ENCODE data around the gene GATAD2B.
"Not testable (repeated sequence)": the region's sequence is repeated elsewhere in the genome, so short reads cannot be mapped to it uniquely, and the experiment has no call there.

GATAD2B gene

GRCh38 chr1:153775458-153776327, 147.1 kb downstream of the GATAD2B start:
- peak; percentile 73 for DNase-seq

- peak; percentile 74 for DNase-seq
These were observed 147.9 kb downstream of the GATAD2B start, which contains the start of gene SLC27A3 for GRCh38 chr1:153774780-153775457. Gene SLC27A3 (plus strand): TSS chr1:153775407. CDS start chr1:153775498, 91 bp downstream.

- no peak for DNase-seq
These were observed 148.7 kb downstream of the GATAD2B start for GRCh38 chr1:153774026-153774595.

GRCh38 chr1:153773096-153773921, 149.5 kb downstream of the GATAD2B start:
- no peak for DNase-seq

GRCh38 chr1:153771841-153772593, 150.8 kb downstream of the GATAD2B start:
- DNase-seq, result no peak

GRCh38 chr1:153771261-153771660, 151.5 kb downstream of the GATAD2B start:
- no peak for DNase-seq

GRCh38 chr1:153770797-153771196, 152.0 kb downstream of the GATAD2B start:
- DNase-seq, result no peak

GRCh38 chr1:153769221-153769620, 153.6 kb downstream of the GATAD2B start:
- no peak for DNase-seq

GRCh38 chr1:153768316-153769181, 154.2 kb downstream of the GATAD2B start:
- no peak for DNase-seq

- no peak for DNase-seq
These were observed 155.3 kb downstream of the GATAD2B start for GRCh38 chr1:153767519-153767918.

GRCh38 chr1:153766663-153767062, 156.1 kb downstream of the GATAD2B start:
- not testable (repeated sequence) for DNase-seq

- DNase-seq, result no peak
These were observed 158.5 kb downstream of the GATAD2B start for GRCh38 chr1:153764310-153764709.

GRCh38 chr1:153763365-153764225, 159.2 kb downstream of the GATAD2B start:
- no peak for DNase-seq

GRCh38 chr1:153760440-153760839, 162.3 kb downstream of the GATAD2B start:
- DNase-seq, result no peak
